Measurements from ENCODE around the gene TFAP2E. TPM values are rescaled to one million over a fixed set of nuclear protein-coding genes. Genes with fewer than 3 reads are reported as not detected.

The TFAP2E gene
- total RNA-seq, 1 donor from 2014 or later, result 0.30 TPM

GRCh38 chr1:35557118-35557610, 15.9 kb upstream of the TFAP2E start, which contains the start of gene KIAA0319L:
Gene KIAA0319L, minus strand, starts transcription at chr1:35557403. Its CDS starts 2,912 bp downstream, at chr1:35554491.
- H3K4me1 ChIP-seq, result peaks cover 88% of the 10 kb centered on the region
- intact Hi-C loops (cut with micrococcal nuclease), result no loop called here

DNA sequence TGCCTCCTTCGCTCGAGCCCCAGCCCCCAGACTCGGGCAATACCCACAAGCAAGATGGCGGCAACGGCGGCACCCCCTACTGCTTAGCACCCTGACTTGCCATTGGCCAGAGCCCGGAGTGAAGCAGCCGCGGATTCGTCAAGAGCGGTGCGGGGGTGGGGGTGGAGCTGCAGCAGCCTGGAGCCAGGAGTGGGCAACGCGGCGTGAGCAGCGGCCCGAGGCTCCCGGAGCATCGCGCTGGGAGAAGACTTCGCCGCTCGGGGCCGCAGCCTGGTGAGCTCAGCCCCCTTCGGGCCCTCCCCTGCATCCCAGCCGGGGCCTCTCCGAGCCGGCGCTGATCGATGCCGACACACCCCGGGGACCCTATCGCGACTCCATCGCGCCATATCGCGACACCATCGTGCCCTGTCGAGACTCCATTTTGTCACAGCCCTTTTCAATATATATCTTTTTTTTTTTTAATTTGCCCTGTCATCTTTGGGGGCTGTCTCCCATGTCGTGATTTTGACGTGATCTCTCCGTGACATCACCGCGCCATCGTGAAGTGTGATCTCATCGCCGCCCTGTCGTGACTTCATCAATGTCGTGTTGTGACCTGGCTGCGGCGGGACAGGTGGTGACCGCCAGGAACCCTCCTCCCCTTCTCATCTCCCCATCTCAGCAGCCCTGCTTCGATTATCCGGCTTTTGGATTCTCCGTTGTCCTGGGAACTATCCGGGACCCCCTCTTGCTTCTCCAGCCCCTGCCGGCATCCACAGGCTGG, 15.3 kb upstream of the TFAP2E start, which contains the start of gene NCDN:
NCDN (plus strand) TSS at position 189 of the 763 bp plus-strand sequence; CDS start at position 581, 392 bp downstream.
- TF ChIP-seq, protein P1, sequence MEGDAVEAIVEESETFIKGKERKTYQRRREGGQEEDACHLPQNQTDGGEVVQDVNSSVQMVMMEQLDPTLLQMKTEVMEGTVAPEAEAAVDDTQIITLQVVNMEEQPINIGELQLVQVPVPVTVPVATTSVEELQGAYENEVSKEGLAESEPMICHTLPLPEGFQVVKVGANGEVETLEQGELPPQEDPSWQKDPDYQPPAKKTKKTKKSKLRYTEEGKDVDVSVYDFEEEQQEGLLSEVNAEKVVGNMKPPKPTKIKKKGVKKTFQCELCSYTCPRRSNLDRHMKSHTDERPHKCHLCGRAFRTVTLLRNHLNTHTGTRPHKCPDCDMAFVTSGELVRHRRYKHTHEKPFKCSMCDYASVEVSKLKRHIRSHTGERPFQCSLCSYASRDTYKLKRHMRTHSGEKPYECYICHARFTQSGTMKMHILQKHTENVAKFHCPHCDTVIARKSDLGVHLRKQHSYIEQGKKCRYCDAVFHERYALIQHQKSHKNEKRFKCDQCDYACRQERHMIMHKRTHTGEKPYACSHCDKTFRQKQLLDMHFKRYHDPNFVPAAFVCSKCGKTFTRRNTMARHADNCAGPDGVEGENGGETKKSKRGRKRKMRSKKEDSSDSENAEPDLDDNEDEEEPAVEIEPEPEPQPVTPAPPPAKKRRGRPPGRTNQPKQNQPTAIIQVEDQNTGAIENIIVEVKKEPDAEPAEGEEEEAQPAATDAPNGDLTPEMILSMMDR (IDR thresholded peaks at IDR 0.05; ENCODE audit: borderline replicate concordance), result no peak
- intact Hi-C loops (cut with micrococcal nuclease), result no loop called here
- peak; percentile 98 for DNase-seq
- H3K27ac ChIP-seq (replicated peaks), result peak within 1 kb of the TSS; percentile 99
- no peaks in the 10 kb centered on the region for H3K27me3 ChIP-seq (ENCODE audit: low read depth)
- H3K36me3 ChIP-seq, result peaks cover 20% of the 10 kb centered on the region
- peak within 1 kb of the TSS; percentile 85 for H3K4me3 ChIP-seq
- peaks cover 88% of the 10 kb centered on the region for H3K4me1 ChIP-seq
- H3K9me3 ChIP-seq (replicated peaks), result no peaks in the 10 kb centered on the region

More at GRCh38 chr1:35557118-35557610, 15.9 kb upstream of the TFAP2E start, which contains the start of gene KIAA0319L:
- no peaks in the 10 kb centered on the region for H3K27me3 ChIP-seq (ENCODE audit: low read depth)
- H3K9me3 ChIP-seq (replicated peaks), result no peaks in the 10 kb centered on the region
- H3K36me3 ChIP-seq, result peaks cover 23% of the 10 kb centered on the region
- DNase-seq, result peak; percentile 90
- H3K27ac ChIP-seq (replicated peaks), result peak within 1 kb of the TSS; percentile 99
- peak within 1 kb of the TSS; percentile 85 for H3K4me3 ChIP-seq
- TF ChIP-seq, protein P1 (IDR thresholded peaks at IDR 0.05; ENCODE audit: borderline replicate concordance), result no peak

- Histone ChIP-seq H3K4me3 (peak overlapping the region; percentile 85), H3K4me1 (peaks cover 82% of the 10 kb centered on the region), H3K27me3 (ENCODE audit: low read depth) (no peaks in the 10 kb centered on the region), H3K27ac (replicated peaks) (peak overlapping the region; percentile 99), H3K36me3 (peaks cover 20% of the 10 kb centered on the region), H3K9me3 (replicated peaks) (no peaks in the 10 kb centered on the region)
- no peak for DNase-seq
- TF ChIP-seq, protein P1 (IDR thresholded peaks at IDR 0.05; ENCODE audit: borderline replicate concordance), result no peak
- intact Hi-C loops (cut with micrococcal nuclease), result no loop called here
Observed at GRCh38 chr1:35558374-35559316, 14.5 kb upstream of the TFAP2E start.

DNA sequence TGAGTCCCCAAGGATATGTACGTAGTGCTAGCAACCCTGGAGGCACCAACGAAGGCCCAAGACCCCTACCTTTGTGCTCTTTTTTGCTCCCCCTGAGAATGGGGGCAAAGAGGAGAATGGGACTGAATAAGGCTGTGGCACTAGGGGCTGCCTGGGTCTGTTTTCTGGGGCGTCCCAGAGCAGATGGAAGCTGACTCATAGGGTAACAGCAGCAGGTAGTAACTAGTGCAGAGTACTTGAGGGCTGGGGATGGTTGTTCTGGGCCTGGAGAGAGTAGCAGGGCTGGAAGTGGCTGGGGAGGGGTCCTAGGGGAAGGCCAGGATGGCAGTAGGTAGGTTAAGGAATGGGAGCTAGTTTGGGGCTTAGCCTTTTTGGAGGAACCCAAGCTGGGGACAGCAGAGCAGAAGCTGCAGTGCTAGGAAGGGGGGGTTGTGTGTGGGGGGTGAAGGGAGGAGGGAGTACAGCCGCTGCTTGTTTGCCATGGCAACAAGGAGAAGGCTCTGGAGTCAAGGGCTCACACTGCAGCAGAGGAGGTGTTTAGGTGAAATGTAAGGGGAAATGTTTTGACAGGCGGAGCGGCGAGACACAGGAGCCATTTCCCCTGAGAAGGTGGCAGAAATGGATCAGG, 13.7 kb upstream of the TFAP2E start:
- peak overlapping the region; percentile 70 for H3K27ac ChIP-seq (replicated peaks)
- DNase-seq, result no peak
- H3K9me3 ChIP-seq (replicated peaks), result no peaks in the 10 kb centered on the region
- peaks cover 23% of the 10 kb centered on the region for H3K36me3 ChIP-seq
- intact Hi-C loops (cut with micrococcal nuclease), result no loop called here
- H3K4me1 ChIP-seq, result peaks cover 78% of the 10 kb centered on the region
- TF ChIP-seq, protein P1 (IDR thresholded peaks at IDR 0.05; ENCODE audit: borderline replicate concordance), result no peak
- no peaks in the 10 kb centered on the region for H3K27me3 ChIP-seq (ENCODE audit: low read depth)
- no peak overlapping the region for H3K4me3 ChIP-seq

Measured in left ventricle myocardium inferior (tissue), 1 donor.